Transverse colon (tissue), 4 donors: ENCODE measurements around the gene CHST11. TPM values are rescaled to one million over a fixed set of nuclear protein-coding genes. Genes with fewer than 3 reads are reported as not detected.
A peak's percentile ranks its signal among the peaks of the same experiment; 100 is the strongest.

Source experiments
- DNase-seq: peaks from one replicate; pipeline ENCODE4 v3.0.0-alpha.2; 2019
- H3K27ac ChIP-seq, 4 donors: fragments of 200-600 bp; sonication (generic); 2 replicates each; pipeline ENCODE4 v1.5.1; 2016 to 2018; ENCODE audit warnings: inconsistent platforms in 4 of 4
- H3K27me3 ChIP-seq: fragments of 200-600 bp; sonication (generic); 2 replicates; pipeline ENCODE4 v1.5.1; 2017; ENCODE audit warnings: inconsistent platforms
- H3K36me3 ChIP-seq, 4 donors: fragments of 200-600 bp; sonication (generic); 2 replicates each; pipeline ENCODE4 v1.5.1; 2017 to 2019; ENCODE audit warnings: inconsistent platforms in 4 of 4
- H3K4me1 ChIP-seq, 4 donors: fragments of 200-600 bp; sonication (generic); 2 replicates each; pipeline ENCODE4 v1.5.1; 2017 to 2020; ENCODE audit warnings: inconsistent platforms in 4 of 4
- H3K4me3 ChIP-seq, 4 donors: fragments of 200-600 bp; sonication (generic); 1 replicate in 1 of 4; 2 replicates in 3 of 4; pipeline versions ENCODE4 v1.5.1 to v1.6.1; 2017 to 2019; ENCODE audit warnings: inconsistent platforms in 4 of 4
- H3K9me3 ChIP-seq, 2 donors: fragments of 200-600 bp; sonication (generic); 2 replicates each; pipeline ENCODE4 v1.5.1; 2017 to 2019; ENCODE audit warnings: inconsistent platforms in 2 of 2
- CTCF ChIP-seq, 5 experiments: fragments of 200-600 bp in 3 of 5; fragments of 450-650 bp in 2 of 5; sonication (generic) in 3 of 5; IDR thresholded peaks; 1 replicate in 2 of 5; 2 replicates in 3 of 5; pipeline ENCODE4 v1.5.1; 2016 to 2017; ENCODE audit warnings: antibody characterized with exemption in 5 of 5, inconsistent platforms in 3 of 5, mild to moderate bottlenecking in 2 of 5, moderate library complexity in 1 of 5
- EP300 ChIP-seq: sonication (generic); formaldehyde crosslinking; IDR thresholded peaks from one replicate; pipeline ENCODE4 v1.6.1; 2017; ENCODE audit warnings: antibody characterized with exemption, low read depth
- POLR2A ChIP-seq: fragments of 450-650 bp; IDR thresholded peaks from one replicate; pipeline ENCODE4 v1.6.1; 2016; ENCODE audit warnings: antibody characterized with exemption, mild to moderate bottlenecking, moderate library complexity
- POLR2AphosphoS5 ChIP-seq, 3 donors: sonication (generic); formaldehyde crosslinking; IDR thresholded peaks; one replicate each; pipeline ENCODE4 v1.6.1; 2016; ENCODE audit warnings: antibody characterized with exemption in 3 of 3
- WGBS, 2 donors: methylation state at CpG; one replicate each; pipeline ENCODE4 v1.1.5; 2018; ENCODE audit warnings: low coverage in 1 of 2; 5-methylcytosine and 5-hydroxymethylcytosine counted together
- in situ Hi-C, 4 donors: fragments of 200-750 bp; cut with MboI; loops; one replicate each; pipeline versions ENCODE4 v1.15.0 to v1.15.1; 2017; ENCODE audit warnings: low sequenced_read_pairs in 3 of 4, low pct_ligation_motif_present in 1 of 4, low pct_unique_long_range_greater_than_20kb in 1 of 4
- intact Hi-C: fragments of 100-400 bp; cut with DNase I; formaldehyde crosslinking; loops from one replicate; pipeline ENCODE4 v1.15.1; 2023; ENCODE audit warnings: low total_unique reads
- total RNA-seq, 4 donors: library from RNA; depleted of rRNA; stranded (reverse); fragments of >200 nt; gene quantifications; one replicate each; pipeline ENCODE4 v1.1.0, GENCODE V29; 2016

Gene CHST11
- total RNA-seq, 4 donors from 2014 or later: 4.2 to 123 (median 31.5) TPM

- Histone ChIP-seq H3K4me1 (peaks cover 0 to 8% (median 6%) of the 10 kb centered on the region in 4 donors), H3K36me3 (no peaks in the 10 kb centered on the region), H3K27ac (no peak overlapping the region), H3K4me3 (no peak overlapping the region), H3K9me3 (no peaks in the 10 kb centered on the region), H3K27me3 (peaks cover 15% of the 10 kb centered on the region)
- in situ Hi-C loops: no loop called here
- WGBS, 2 donors: 83 to 87% methylated on average over 1 of the region's 1 CpG
- TF ChIP-seq POLR2AphosphoS5 (IDR thresholded peaks at IDR 0.05): no peak
- TF ChIP-seq POLR2A: no peak
- TF ChIP-seq EP300: no peak
- TF ChIP-seq CTCF (IDR thresholded peaks at IDR 0.05): no peak
- DNase-seq: no peak
- intact Hi-C loops: no loop called here
Observed at GRCh38 chr12:104452087-104452486, 4.7 kb upstream of the CHST11 start.

- intact Hi-C loops: no loop called here
- Histone ChIP-seq H3K9me3 (no peaks in the 10 kb centered on the region), H3K27ac (no peak overlapping the region), H3K36me3 (no peaks in the 10 kb centered on the region), H3K27me3 (peaks cover 26% of the 10 kb centered on the region), H3K4me1 (peaks cover 0 to 11% (median 6%) of the 10 kb centered on the region in 4 donors), H3K4me3 (no peak overlapping the region)
- in situ Hi-C loops: no loop called here
- DNase-seq: no peak
- WGBS, 2 donors: 80 to 88% methylated on average over 1 to 2 of the region's 2 CpGs
- TF ChIP-seq POLR2A (no peak), EP300 (no peak), CTCF (IDR thresholded peaks at IDR 0.05) (no peak), POLR2AphosphoS5 (IDR thresholded peaks at IDR 0.05) (no peak)
Observed at GRCh38 chr12:104453133-104453532, 3.6 kb upstream of the CHST11 start.

- Histone ChIP-seq H3K4me3 (no peak overlapping the region), H3K27me3 (peaks cover 31% of the 10 kb centered on the region), H3K4me1 (peaks cover 0 to 22% (median 11%) of the 10 kb centered on the region in 4 donors), H3K36me3 (no peaks in the 10 kb centered on the region), H3K9me3 (no peaks in the 10 kb centered on the region), H3K27ac (no peak overlapping the region)
- TF ChIP-seq POLR2A: no peak
- TF ChIP-seq CTCF (IDR thresholded peaks at IDR 0.05): no peak
- no peak for TF ChIP-seq POLR2AphosphoS5 (IDR thresholded peaks at IDR 0.05)
- TF ChIP-seq EP300: no peak
- 100% methylated on average over 1 of the region's 1 CpG; no CpG with 5 or more reads in 1 of the 2 donors for WGBS, 2 donors
- in situ Hi-C loops (no loop called here), intact Hi-C loops (loop anchor here (5.0 kb wide), 1 partner anchor 217 kb away; no protein-coding TSS in a partner anchor)
- no peak for DNase-seq
Observed at GRCh38 chr12:104454997-104455396, 1.8 kb upstream of the CHST11 start.

- TF ChIP-seq POLR2A (no peak), CTCF (IDR thresholded peaks at IDR 0.05) (no peak), EP300 (no peak), POLR2AphosphoS5 (IDR thresholded peaks at IDR 0.05) (no peak)
- peaks cover 0 to 22% (median 13%) of the 10 kb centered on the region in 4 donors for H3K4me1 ChIP-seq
- peak overlapping the region; percentile 85 to 94 (median 92) for H3K27ac ChIP-seq
- in situ Hi-C loops: no loop called here
- peak overlapping the region in 3 of 4 donors; percentile 55 to 91 (median 73) for H3K4me3 ChIP-seq
- DNase-seq: no peak
- WGBS, 2 donors: 17 to 37% methylated on average over 5 to 9 of the region's 9 CpGs
- H3K9me3 ChIP-seq: no peaks in the 10 kb centered on the region
- peaks cover 31% of the 10 kb centered on the region for H3K27me3 ChIP-seq
- no peaks in the 10 kb centered on the region for H3K36me3 ChIP-seq
- intact Hi-C loops: loop anchor here (5.0 kb wide), 1 partner anchor 217 kb away; no protein-coding TSS in a partner anchor
Observed at GRCh38 chr12:104455578-104456416, 951 bp upstream of the CHST11 start.
